ENCODE measurements around the gene IKZF1. TPM values are rescaled to one million over a fixed set of nuclear protein-coding genes. Genes with fewer than 3 reads are reported as not detected.

Gene IKZF1
- polyA plus RNA-seq, 1 experiment: not detected

DNA sequence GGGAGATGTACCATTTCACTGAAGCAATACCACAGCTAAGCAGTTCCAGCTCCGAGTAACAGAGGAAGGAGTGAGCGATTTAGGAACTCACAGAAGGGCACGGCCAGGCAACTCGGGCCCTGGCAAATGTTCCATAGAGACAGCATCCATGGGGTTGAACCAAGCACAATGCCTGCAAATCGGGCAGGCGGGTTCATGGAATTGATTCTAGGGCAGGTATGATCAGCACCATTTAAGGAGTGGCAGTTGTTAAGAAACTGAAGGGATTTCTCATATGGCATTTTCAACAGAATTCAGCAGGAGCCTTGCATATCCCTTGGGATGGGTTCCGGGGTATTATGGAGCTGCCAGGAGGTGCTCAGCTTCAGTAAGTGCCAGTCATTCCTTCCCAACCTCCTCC, 66.4 kb downstream of the IKZF1 start:
- TF ChIP-seq, protein P1, sequence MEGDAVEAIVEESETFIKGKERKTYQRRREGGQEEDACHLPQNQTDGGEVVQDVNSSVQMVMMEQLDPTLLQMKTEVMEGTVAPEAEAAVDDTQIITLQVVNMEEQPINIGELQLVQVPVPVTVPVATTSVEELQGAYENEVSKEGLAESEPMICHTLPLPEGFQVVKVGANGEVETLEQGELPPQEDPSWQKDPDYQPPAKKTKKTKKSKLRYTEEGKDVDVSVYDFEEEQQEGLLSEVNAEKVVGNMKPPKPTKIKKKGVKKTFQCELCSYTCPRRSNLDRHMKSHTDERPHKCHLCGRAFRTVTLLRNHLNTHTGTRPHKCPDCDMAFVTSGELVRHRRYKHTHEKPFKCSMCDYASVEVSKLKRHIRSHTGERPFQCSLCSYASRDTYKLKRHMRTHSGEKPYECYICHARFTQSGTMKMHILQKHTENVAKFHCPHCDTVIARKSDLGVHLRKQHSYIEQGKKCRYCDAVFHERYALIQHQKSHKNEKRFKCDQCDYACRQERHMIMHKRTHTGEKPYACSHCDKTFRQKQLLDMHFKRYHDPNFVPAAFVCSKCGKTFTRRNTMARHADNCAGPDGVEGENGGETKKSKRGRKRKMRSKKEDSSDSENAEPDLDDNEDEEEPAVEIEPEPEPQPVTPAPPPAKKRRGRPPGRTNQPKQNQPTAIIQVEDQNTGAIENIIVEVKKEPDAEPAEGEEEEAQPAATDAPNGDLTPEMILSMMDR (IDR thresholded peaks at IDR 0.05; ENCODE audit: insufficient read depth, low read depth, low read length): no peak
- ChIA-PET CTCF (no interaction called here), POLR2A (no interaction called here)
- no peak overlapping the region for H3K4me3 ChIP-seq (ENCODE audit: low read depth, low read length)
- no peak for DNase-seq (ENCODE audit: low read depth)
- H3K36me3 ChIP-seq (ENCODE audit: control insufficient read depth, insufficient read depth, low read length): no peaks in the 10 kb centered on the region
- H3K27me3 ChIP-seq (ENCODE audit: control insufficient read depth, insufficient read depth, low read length): no peaks in the 10 kb centered on the region

DNA sequence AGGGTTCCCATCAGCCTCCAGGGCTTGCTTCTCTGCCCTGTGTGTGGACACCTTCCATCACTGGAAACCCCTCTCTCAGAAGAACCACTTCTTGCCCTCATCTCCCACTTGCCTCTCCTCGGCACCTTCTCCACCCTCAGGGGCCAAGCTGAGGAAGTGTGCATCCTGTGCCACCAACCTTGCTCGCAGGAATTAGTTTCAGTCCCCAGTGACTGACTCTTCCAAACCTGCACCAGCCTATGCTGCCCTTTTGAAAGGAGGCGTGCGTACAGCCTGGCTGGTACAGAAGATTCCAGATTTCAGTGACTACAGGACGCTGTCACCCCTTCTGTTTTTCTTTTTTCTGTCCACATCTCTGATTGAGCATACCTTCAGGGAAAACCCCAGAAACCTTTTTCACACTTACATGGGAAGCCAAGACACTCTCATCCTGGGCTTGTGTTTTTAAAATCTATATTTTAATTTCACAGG, 67.1 kb downstream of the IKZF1 start:
- ChIA-PET CTCF (no interaction called here), POLR2A (no interaction called here)
- H3K27me3 ChIP-seq (ENCODE audit: control insufficient read depth, insufficient read depth, low read length): no peaks in the 10 kb centered on the region
- DNase-seq (ENCODE audit: low read depth): no peak
- TF ChIP-seq, protein P1 (IDR thresholded peaks at IDR 0.05; ENCODE audit: insufficient read depth, low read depth, low read length): no peak
- no peak overlapping the region for H3K4me3 ChIP-seq (ENCODE audit: low read depth, low read length)
- no peaks in the 10 kb centered on the region for H3K36me3 ChIP-seq (ENCODE audit: control insufficient read depth, insufficient read depth, low read length)

DNA sequence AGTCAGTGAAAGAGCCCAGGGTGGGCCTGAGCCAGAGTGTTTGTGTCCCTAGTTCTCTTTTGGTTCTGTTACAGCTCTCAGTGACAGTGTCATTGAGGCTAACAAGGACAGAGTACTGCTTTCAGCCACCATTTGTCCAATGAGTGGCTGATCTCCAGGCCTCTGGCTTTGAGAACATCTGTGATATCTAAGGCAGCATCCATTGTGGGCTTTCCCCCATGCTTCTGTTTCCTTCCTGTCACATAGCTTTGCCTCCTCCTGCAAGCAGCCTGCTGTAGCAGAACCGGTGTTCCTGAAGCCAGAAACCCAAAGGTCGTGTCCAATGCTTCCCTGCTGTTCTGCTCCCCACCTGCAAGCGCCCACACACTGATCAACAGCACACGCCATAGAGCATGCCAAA, 68.4 kb downstream of the IKZF1 start:
- Histone ChIP-seq H3K4me3 (ENCODE audit: low read depth, low read length) (no peak overlapping the region), H3K27me3 (ENCODE audit: control insufficient read depth, insufficient read depth, low read length) (0 out of 2 replicates have a peak, but pooled peaks cover 2% of the 10 kb centered on the region), H3K36me3 (ENCODE audit: control insufficient read depth, insufficient read depth, low read length) (no peaks in the 10 kb centered on the region)
- ChIA-PET CTCF (no interaction called here), POLR2A (no interaction called here)
- no peak for DNase-seq (ENCODE audit: low read depth)
- TF ChIP-seq, protein P1 (IDR thresholded peaks at IDR 0.05; ENCODE audit: insufficient read depth, low read depth, low read length): no peak

DNA sequence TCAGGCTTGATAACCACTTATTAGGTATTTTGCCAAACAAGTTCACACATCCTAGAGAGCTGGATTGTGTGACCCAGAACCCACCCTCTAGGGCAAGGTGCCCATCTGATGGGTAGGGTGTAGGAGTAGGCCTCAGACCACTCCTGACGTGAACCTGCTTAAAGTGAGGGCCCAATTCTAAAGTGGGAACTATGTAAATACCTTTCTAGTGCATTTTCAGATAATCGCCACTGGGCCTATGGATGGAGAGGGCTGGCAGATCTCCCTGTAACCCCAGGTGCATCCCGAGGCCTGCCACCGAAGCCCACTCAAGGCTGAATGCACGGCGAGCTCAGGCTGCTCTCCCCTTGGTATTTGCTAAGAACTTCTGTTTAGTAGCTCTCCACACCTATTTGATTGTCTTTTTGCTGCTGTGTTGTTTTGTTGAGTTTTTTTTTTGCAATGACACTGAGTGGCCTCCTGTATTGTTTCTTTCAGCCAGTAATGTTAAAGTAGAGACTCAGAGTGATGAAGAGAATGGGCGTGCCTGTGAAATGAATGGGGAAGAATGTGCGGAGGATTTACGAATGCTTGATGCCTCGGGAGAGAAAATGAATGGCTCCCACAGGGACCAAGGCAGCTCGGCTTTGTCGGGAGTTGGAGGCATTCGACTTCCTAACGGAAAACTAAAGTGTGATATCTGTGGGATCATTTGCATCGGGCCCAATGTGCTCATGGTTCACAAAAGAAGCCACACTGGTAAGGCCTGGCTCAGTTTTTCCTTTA, 71.7 kb downstream of the IKZF1 start:
- POLR2A ChIA-PET: no interaction called here
- CTCF ChIA-PET: interaction anchor here (1.0 kb wide), 1 partner anchor 42 kb away, joined by 3 read pairs; no protein-coding TSS in a partner anchor

DNA sequence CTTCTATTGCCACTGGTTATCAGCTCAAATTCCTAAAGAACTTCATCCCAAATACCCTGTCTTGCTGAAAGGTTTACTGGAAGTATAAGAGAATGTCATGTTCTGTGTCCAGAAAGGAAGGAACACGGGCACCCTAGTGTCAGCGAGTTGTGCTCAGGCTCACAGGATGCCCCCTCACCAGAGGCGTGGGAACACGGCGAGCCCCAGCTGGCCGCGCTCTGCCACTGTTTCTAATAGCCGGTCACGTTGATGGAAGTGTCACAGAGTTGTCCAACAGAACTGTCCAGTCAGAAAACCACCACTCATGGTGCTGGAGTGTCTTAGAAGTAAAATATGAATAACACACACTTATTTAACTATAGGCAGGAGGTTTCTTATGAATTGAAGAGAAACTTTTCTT, 72.8 kb downstream of the IKZF1 start:
- ChIA-PET POLR2A (no interaction called here), CTCF (no interaction called here)
- no peaks in the 10 kb centered on the region for H3K36me3 ChIP-seq (ENCODE audit: control insufficient read depth, insufficient read depth, low read length)
- H3K4me3 ChIP-seq (ENCODE audit: low read depth, low read length): no peak overlapping the region
- no peak for DNase-seq (ENCODE audit: low read depth)
- TF ChIP-seq, protein P1 (IDR thresholded peaks at IDR 0.05; ENCODE audit: insufficient read depth, low read depth, low read length): no peak
- H3K27me3 ChIP-seq (ENCODE audit: control insufficient read depth, insufficient read depth, low read length): 0 out of 2 replicates have a peak, but pooled peaks cover 2% of the 10 kb centered on the region

More for the DNA sequence above, 71.7 kb downstream of the IKZF1 start:
- no peak for DNase-seq (ENCODE audit: low read depth)
- H3K4me3 ChIP-seq (ENCODE audit: low read depth, low read length): no peak overlapping the region
- H3K36me3 ChIP-seq (ENCODE audit: control insufficient read depth, insufficient read depth, low read length): no peaks in the 10 kb centered on the region
- 0 out of 2 replicates have a peak, but pooled peaks cover 2% of the 10 kb centered on the region for H3K27me3 ChIP-seq (ENCODE audit: control insufficient read depth, insufficient read depth, low read length)
- TF ChIP-seq, protein P1 (IDR thresholded peaks at IDR 0.05; ENCODE audit: insufficient read depth, low read depth, low read length): no peak
